Left lobe of liver (tissue), 2 donors: ENCODE data around the gene DNASE1L3. TPM values are rescaled to one million over a fixed set of nuclear protein-coding genes. Genes with fewer than 3 reads are reported as not detected.

Experiments
- ATAC-seq: fragments of 200-7000 bp; cut with Tn5 transposase; one replicate; pipeline ENCODE4 v1.9.1; 2020; ENCODE audit warnings: mild to moderate bottlenecking, moderate library complexity
- DNase-seq: peaks from one replicate; pipeline ENCODE4 v3.0.0-alpha.2; 2020; ENCODE audit warnings: low spot score
- total RNA-seq: library from RNA; stranded (reverse); gene quantifications from one replicate; pipeline ENCODE4 v1.2.1, GENCODE V29; 2021
- donor health status: DM: no; HTN: no; CAD: no; lungs with moderate emphysema.
- donor health status: DM: no; HTN: yes; CAD: no.

DNASE1L3 gene
- total RNA-seq, 1 donor from 2014 or later = 33.0 TPM

DNA sequence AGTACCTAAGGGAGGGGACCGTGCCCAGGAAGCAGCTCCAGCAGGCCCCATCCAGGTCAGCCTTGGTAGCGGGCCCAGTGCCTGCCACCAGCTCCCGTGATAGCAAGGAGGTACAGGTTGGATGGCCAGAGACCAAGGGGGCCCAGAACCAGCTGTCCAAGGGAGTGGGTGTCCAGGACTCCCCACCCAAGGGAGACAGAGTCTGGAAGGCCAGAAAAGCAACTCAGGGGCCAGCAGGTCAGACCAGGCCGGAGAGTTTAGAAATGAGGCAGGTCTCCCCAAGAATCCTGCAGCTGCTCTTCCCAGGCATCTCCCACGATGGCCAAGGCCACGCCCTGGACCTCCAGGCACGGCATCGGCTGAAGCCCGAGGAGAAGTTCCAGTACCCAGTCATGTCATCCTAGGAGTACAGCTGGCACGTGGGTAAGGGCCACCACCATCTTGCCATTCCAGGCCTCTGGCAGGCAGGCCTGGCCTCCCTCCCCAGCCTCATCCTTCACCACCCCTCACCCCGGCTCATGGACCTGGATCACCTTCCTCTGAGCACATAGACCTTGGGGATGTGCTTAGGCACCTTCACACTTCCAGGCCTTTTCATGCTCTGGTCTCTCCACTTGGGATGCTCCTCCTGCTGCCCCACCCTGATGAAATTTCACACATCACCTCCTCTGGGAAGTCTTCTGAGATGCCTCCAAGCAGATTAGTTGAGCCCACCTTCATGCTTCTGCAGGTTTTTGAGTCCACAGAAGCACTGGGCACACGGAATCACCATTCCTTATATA is 30.5 kb downstream of the DNASE1L3 start:
- peak; percentile 40 for DNase-seq
- no peak for ATAC-seq

DNA sequence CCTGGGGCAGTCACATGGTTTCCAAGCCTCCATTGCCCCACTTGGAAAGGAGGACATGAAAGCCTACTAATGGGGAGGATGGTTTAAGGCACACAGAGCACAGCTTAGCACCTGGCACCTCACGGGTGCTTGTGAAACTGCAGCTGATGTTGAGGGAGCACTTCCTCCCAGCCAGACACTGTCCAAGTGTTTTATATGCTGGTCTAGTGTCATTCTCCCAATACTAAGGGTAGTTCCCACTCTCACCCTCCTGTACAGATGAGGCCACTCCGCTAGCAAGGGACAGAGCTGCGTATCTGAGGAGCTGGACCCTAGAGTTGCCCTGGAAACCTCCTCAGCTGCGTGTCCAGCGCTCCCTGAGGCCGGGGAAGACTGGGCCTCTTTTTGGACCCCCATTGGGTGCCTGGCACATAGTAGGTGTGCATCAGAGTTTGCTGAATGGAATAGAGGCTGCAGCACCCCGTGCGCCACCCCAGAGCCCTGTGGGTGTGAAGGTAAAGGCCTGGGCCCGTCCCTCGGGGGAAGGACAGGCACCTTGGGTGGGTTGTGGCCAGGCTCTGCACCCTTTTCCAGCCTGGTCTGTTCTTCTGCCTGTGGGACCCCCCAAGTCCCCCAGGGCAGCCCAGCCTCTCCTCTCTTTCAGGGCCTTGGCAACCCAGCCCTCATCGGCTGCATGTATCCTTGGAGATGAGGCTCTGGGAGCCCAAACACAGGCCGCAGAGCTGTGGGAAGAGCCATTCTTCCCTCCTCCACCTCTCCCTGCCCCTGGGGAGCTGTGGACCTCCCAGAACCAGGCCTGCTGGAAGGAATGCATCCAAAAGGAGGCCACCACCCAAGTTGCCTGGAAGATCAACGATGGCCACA is 31.3 kb downstream of the DNASE1L3 start:
- ATAC-seq (peak; percentile 20), DNase-seq (peak; percentile 40)

DNA sequence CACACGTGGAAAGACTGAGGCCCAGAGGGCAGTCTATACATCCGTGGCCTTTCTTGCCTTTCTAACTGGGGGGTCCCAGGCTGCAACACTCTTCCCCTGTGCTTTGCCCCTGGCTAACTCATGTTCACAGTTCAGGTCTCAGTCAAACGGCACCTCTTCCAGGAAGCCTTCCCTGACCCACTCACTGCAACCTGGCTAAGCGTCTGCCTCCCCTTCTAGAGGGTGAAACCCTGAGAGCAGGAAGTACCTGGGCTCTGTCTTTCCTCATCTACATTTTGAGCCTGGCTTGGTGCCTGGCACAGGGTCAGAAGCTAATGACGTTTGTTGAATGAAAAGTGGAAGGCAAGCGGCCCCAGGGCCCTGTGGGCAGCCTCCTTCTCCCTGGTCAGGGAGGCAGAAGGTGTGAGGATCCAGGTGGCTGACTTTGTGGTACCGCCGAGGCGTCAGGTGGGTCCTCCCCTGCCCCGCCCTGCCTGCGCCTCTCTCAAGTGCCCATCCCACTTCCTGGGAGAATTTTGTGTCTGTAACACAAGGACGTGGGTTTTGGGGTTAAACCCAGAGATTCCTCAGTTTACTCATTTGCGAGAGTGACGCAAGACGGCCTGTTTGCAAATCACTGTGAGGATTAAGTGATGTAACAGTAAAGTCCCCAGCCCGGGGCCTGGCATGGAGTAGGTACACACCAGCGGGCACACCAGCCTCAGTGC is 32.1 kb downstream of the DNASE1L3 start:
- ATAC-seq = no peak
- peak; percentile 66 for DNase-seq

DNA sequence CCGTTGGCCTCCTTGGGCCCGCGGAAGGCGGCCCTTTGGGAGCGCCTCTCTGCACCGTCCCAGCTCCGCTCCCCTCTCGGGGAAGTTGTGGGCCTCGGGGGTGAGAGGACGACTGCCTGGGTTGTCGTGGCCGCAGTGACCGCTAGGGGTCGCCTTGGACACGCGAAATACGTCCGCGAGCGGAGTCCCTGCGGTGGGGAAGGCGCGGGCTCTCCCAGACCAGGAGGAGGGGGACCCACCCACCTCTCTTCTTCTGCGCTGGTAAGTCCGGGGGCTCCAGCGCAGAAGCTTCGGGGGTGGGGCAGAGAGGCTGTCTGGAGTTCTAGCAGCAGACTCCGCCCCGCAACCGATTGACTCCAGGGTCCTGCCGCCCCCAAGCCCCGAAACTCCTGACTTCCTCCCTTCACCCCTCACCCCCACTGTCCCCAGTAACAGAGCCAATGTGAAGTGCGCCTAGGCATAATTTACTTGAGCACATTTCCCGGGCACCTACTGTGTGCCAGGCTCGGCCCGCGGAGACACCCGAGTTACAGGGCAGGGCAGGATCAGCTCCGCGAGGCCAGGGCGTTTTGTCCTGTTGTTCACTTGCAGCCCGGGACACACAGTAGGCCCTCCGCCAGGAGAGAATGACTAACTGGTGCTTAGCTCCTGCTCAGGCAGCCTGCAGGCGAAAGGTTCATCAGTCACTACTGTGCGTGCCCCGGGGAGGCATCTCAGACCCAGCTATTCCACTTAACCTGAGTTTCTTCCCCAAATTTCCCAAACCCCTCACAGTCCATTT is 32.8 kb downstream of the DNASE1L3 start:
- DNase-seq (peak; percentile 91), ATAC-seq (peak; percentile 77)

DNA sequence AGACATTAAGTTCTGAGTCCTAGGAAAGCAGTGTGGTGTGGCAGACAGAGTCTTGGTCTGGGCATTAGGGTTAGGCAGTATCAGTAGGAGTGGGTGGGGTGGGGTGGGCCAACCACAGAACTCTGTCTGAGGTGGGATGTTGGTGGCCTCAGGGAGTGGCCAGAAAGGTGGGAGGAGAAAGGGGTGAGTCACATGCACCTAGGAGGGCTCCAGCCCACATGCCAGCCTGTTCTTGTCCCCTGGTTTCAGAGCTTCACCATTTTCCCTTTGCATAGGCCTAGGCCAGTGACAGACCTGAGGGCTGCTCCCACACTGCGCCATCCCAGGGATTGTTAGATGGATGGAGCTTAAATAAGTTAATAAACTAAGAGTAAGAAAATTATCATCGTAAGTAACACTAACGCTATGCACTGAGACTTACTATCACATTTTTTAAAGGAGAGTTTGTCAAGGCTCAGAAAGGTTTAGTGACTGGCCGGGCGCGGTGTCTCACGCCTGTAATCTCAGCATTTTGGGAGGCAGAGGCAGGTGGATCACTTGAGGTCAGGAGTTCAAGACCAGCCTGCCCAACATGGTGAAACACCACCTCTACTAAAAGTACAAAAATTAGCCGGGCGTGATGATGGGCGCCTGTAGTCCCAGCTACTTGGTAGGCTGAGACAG is 33.8 kb downstream of the DNASE1L3 start:
- DNase-seq = no peak
- ATAC-seq = no peak

DNA sequence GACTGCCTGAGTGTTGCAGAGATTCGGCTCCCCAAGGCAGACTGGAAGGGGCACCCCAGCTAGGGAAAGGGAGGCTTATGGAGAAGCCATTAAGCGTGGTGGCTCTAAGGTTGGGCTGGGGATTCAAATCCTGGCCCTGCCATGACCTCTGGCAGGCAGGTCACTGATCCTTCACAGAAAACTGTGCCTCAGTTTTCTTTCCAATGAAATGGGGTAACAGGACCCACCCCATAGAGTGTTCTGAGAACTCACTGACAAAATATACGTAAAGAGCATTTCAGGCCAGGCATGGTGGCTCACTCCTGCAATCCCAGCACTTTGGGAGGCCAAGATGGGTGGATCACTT is 34.6 kb downstream of the DNASE1L3 start:
- DNase-seq (no peak), ATAC-seq (no peak)

DNA sequence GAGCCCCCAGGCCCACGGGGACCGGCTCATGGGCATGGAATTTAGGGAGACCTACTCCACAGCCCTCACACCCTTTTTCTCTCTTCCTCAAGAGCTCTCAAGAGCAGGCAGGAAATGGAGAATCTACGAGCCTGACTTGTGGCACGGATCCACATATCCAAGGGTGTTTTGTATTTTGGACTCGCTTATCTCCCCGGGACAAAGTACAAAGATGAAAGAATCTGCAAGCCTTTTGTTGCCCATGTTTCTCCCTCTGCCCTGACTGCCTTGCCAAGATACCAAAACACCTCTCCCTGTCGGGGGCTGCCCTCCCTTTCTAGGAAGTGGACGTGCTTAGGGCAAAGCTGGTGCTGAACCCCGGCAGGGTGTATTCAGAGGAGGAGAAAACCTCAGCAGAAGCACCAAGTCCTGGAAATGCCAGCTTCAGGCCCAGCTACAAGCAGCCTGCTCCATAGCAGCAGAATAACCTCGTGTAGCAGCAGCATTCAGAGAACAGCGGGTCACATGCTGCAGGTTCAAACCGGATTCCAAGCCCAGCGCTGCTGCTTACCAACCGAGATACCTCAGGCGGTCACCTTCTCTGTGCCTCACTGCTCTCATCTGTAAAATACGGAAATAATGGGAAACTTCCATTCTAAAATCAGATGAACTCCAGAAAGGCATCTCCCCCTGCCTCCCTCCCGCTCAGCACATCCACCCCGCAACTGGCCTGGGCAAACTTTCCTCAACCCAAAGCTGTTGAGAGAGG is 35.2 kb downstream of the DNASE1L3 start:
- DNase-seq = peak; percentile 83
- ATAC-seq = peak; percentile 52

DNA sequence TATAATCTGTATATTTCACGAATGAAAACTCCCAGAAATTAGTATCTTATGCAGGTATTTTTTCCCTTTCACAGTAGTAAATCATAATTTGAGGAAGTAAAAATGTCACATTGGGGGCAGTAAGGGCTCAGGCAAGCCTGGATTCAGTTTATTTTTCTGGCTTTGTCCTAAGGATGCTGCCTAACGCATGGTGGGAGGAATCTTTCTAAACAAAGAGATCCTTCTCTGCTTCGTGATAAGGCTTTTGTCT is 35.7 kb downstream of the DNASE1L3 start:
- ATAC-seq (no peak), DNase-seq (no peak)

DNA sequence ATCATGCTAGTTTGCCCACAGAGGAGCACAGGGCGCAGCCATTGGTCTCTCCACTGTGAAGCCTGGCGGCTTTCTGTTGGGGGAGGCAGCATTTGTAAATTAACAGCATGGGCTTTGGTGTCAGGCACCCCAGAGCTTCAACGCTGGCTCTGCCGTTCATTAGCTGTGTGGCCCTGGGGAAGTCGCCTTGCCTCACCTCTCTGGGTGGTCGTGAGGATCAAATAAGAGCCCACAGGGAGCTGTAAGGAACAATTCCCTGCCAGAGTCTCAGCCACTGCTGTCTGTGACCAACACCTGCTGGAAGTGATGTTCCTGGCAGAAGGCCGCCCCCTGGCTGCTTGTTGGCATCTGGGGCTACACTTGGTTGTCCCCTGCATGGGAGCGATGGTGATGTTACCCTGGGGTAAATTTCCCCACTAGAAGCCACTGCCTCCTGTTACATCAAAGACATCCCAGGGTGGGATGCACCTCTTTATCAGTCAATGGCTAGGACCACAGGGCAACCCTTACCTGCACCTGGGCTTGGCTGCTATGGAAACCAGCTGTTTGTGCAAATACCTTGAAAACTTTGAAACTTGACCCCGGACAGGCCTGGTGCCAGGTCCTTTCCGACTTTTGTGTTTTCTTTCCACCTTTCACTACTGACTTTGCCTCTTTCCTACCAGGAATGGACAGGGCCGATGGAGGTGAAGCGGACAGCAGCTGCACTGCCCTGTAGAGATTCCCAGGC is 36.9 kb downstream of the DNASE1L3 start:
- ATAC-seq (peak; percentile 46), DNase-seq (peak; percentile 90)

DNA sequence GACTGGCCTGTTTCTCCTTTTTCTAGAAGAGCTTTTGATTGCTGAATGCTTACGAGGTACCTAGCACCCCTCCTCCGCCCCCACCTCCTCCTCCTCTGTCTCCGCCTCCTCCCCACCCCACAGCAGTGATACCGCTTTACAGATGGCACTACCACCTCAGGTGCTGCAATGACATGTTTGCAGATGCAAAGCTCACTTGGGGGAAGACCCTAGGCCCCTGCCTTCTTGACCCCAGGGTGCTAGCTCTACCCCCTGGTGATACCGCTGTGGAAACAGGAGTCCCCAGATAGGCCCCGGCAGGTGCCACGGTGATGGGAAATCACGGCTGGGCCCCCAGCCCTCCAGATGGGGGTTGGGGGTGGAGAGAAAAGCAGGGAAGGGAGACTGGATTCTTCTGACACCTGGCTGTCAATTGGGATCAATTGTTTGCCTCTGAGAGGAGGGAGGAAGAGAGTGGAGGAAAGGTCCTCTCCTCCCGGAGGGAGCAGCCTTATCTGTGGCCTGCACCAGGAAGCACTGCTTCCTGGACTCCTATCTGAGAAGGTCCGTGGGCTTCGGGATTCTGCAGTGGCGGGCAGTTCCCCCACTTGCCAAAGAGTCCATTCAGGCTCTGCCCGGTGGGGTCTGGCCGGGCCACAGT is 37.6 kb downstream of the DNASE1L3 start:
- DNase-seq = no peak
- ATAC-seq = no peak

DNA sequence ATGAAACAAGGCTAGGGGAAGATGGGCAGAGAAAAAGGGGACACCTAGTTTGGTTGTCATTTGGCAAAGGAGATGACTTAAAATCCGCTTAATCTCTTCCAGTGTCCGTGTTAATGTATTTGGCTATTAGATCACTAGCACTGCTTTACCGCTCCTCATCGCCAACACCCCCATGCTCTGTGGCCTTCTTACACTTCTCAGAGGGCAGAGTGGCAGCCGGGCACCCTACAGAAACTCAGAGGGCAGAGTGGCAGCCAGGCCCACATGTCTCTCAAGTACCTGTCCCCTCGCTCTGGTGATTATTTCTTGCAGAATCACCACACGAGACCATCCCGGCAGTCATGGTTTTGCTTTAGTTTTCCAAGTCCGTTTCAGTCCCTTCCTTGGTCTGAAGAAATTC is 39.6 kb downstream of the DNASE1L3 start:
- no peak for DNase-seq
- no peak for ATAC-seq

DNA sequence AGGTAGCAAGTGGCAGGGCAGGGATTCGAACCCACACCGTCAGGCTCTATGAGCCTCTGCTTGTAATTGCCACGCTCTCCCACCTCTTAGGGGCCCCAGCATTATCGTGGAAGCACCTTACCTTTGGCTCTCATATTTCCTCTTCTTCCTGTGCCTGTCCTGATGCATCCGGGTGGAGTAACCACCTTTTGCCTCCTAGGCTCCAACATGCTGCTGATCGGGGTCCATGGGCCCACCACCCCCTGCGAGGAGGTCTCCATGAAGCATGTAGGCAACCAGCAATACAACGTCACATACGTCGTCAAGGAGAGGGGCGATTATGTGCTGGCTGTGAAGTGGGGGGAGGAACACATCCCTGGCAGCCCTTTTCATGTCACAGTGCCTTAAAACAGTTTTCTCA is 40.4 kb downstream of the DNASE1L3 start:
- ATAC-seq (no peak), DNase-seq (no peak)

DNA sequence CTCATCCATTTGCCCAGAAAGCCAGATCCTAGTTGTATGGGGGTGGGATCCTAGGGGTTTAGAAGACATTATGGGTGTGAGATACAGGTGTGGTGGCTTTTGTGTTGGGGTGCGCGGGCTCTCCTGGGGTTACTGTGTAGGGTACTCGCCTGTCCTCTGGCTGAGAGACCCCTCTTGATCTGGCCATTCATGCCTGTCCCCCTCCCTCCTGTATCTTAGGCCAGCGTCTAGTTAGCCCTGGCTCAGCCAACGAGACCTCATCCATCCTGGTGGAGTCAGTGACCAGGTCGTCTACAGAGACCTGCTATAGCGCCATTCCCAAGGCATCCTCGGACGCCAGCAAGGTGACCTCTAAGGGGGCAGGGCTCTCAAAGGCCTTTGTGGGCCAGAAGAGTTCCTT is 41.4 kb downstream of the DNASE1L3 start:
- no peak for ATAC-seq
- DNase-seq = no peak

DNA sequence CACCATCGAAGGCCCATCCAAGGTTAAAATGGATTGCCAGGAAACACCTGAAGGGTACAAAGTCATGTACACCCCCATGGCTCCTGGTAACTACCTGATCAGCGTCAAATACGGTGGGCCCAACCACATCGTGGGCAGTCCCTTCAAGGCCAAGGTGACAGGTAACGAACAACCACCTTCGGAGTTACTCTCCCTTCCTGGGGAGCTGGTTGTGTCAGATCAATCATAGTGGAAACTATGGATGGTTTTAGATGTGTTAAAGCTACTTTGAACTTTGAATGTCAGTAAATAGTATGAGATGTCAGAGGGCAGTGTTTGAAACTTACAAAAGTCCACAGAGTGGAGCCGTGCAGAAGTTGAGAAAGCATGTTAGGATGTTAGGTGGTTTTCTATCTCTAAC is 42.3 kb downstream of the DNASE1L3 start:
- ATAC-seq (peak; percentile 39), DNase-seq (no peak)

DNA sequence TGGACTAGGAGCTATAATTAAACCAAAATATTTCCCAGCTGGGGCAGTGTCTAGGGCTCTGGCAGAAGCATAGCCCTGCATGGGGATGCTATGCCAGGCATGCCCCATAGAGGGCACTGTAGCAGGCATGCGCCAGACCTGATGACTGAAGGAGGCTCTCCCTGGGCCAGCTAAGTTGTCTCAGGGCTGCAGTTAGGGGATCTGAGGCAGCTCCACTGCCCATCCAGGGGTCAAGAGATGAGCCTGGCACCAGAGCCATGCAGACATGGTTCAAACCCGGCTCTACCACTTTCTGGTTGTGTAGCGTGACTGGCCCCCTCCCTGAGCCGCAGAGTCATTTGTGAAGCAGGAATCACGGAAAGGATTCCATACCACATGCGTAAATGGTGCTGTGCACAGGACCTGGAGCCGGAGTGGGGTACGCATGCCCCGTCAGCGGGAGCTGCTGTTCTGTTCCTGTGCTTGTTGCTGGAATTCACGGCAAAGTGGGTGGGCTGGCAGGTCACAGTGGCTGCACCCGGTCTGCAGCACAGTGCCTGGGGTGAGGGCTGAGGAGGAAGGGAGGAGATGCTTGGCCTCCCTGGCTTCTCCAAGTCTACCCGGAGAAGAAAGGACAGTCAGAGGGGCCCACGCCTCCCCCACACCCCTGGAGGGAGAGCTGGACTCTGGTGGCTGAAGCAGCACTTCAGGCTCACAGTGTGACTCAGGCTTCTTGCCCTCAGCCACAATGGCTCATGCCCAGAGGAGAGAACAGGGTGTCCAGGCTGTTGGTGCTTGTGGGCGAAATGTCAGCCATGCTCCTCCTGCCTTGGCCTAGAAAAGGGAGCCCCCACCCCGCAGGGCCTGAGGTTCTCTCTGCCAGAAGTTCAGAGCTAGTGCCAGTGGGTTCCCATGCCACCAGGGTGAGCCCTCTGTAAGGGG is 43.1 kb downstream of the DNASE1L3 start:
- DNase-seq (no peak), ATAC-seq (peak; percentile 43)

DNA sequence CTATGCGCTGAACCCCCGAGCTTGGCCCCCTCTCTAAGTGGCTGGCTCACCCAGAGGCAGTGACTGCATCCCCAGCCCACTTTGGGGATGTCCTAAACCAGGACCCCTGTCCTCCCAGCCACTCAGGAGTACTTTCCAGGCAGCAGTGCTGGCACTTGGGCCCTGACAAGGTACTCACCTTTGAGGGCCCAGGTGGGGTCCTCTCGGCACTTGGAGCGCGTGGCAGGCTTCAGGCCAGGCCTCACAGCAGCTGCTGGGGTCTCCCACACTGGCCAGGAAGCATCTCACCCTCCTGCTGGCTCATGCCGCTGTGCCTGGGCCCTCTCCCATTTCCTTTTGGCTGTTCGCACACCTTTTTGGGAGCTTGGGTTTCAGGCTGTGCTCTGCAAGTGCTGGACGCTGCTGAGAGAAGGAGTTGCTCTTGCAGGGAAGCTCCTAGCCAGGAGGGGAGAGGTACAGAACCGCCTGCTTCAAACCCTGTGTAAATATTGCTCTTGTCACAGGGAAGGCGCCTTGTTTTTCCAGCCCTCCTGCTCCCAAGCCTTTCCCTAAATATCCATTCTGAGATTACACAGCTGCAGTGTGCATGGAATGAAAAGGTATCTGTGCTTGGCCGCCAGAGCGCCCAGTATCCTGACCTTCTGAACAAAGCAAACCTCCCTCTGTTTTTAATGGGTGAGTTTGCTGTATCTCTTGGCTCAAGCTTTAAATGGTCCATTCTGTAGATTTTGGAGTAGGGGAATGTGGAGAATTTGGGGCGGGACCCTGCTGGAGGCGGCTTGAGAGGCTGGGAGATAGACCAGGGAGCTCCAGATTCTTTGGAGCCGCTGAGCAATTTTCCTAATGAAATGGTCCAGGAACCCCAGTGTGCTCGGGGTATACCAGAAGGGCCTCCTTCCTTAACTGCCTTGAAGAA is 45.6 kb downstream of the DNASE1L3 start:
- DNase-seq (no peak), ATAC-seq (peak; percentile 5)
